GM19467 (cell line): ENCODE data around the gene B4GALT3.

Experiments used
- ATAC-seq: cut with Tn5 transposase; IDR thresholded peaks from one replicate; pipeline ENCODE4 v1.9.1; 2021; ENCODE audit warnings: mild to moderate bottlenecking, moderate library complexity; ENCODE audit not compliant: unreplicated experiment

B4GALT3 gene

GRCh38 chr1:161164901-161165610, 12.3 kb downstream of the B4GALT3 start:
- ATAC-seq: no peak

GRCh38 chr1:161163793-161164192, 13.5 kb downstream of the B4GALT3 start:
- ATAC-seq: no peak

- no peak for ATAC-seq
These were observed 14.5 kb downstream of the B4GALT3 start for GRCh38 chr1:161162806-161163205.

GRCh38 chr1:161162052-161162451, 15.3 kb downstream of the B4GALT3 start:
- no peak for ATAC-seq

- no peak for ATAC-seq
These were observed 15.7 kb downstream of the B4GALT3 start for GRCh38 chr1:161161652-161162051.

GRCh38 chr1:161160671-161161145, 16.6 kb downstream of the B4GALT3 start:
- ATAC-seq: no peak

- no peak for ATAC-seq
These were observed 17.4 kb downstream of the B4GALT3 start for GRCh38 chr1:161159913-161160243.

- ATAC-seq: peak; percentile 70
These were observed 18.0 kb downstream of the B4GALT3 start, which contains the start of gene USP21 for GRCh38 chr1:161159087-161159912. TSS of gene USP21 (plus strand) at chr1:161159500. CDS start at chr1:161160641, 1,141 bp downstream.

- ATAC-seq: peak; percentile 6
These were observed 18.8 kb downstream of the B4GALT3 start for GRCh38 chr1:161158316-161159010.

- ATAC-seq: no peak
These were observed 19.4 kb downstream of the B4GALT3 start for GRCh38 chr1:161157867-161158266.

- ATAC-seq: peak; percentile 71
These were observed 23.5 kb downstream of the B4GALT3 start, which contains the start of gene UFC1 for GRCh38 chr1:161153682-161154337. TSS of gene UFC1 (plus strand) at chr1:161153978. CDS start at chr1:161153998, 20 bp downstream.

- ATAC-seq: no peak
These were observed 24.1 kb downstream of the B4GALT3 start for GRCh38 chr1:161153176-161153575.

GRCh38 chr1:161145832-161146231, 31.5 kb downstream of the B4GALT3 start:
- ATAC-seq: no peak

GRCh38 chr1:161140755-161141400, 36.4 kb downstream of the B4GALT3 start:
- ATAC-seq: no peak

- ATAC-seq: no peak
These were observed 37.5 kb downstream of the B4GALT3 start for GRCh38 chr1:161139766-161140165.

GRCh38 chr1:161138431-161138830, 38.9 kb downstream of the B4GALT3 start:
- ATAC-seq: no peak

- ATAC-seq: no peak
These were observed 39.4 kb downstream of the B4GALT3 start for GRCh38 chr1:161137881-161138280.

- ATAC-seq: no peak
These were observed 44.0 kb downstream of the B4GALT3 start for GRCh38 chr1:161133220-161133740.

GRCh38 chr1:161132410-161133219, 44.7 kb downstream of the B4GALT3 start, which contains the start of gene DEDD:
TSS of gene DEDD (minus strand) at chr1:161132667. CDS start at chr1:161124462, 8,205 bp downstream.
- ATAC-seq: peak; percentile 90
